Activated naive CD8-positive, alpha-beta T cell treated with anti-CD3 and anti-CD28 coated beads for 36 hours (primary cell): Measurements from ENCODE around the gene LTB4R. TPM values are rescaled to one million over a fixed set of nuclear protein-coding genes. Genes with fewer than 3 reads are reported as not detected.
"Not testable (repeated sequence)": the region's sequence is repeated elsewhere in the genome, so short reads cannot be mapped to it uniquely, and the experiment has no call there.

ENCODE experiments used
- DNase-seq: peaks from one replicate; pipeline ENCODE4 v3.0.0; 2021
- H3K27ac Mint-ChIP-seq: one replicate; pipeline ENCODE4 v1.8.0; 2022; ENCODE audit warnings: mild to moderate bottlenecking, moderate library complexity, mixed read lengths
- H3K27me3 Mint-ChIP-seq: one replicate; pipeline ENCODE4 v1.8.0; 2022; ENCODE audit warnings: mild to moderate bottlenecking, mixed read lengths
- H3K36me3 Mint-ChIP-seq: one replicate; pipeline ENCODE4 v1.8.0; 2021; ENCODE audit warnings: mild to moderate bottlenecking, mixed read lengths
- H3K4me1 Mint-ChIP-seq: one replicate; pipeline ENCODE4 v1.8.0; 2021; ENCODE audit warnings: mixed read lengths
- H3K4me3 Mint-ChIP-seq: one replicate; pipeline ENCODE4 v1.8.0; 2022; ENCODE audit warnings: mild to moderate bottlenecking, moderate library complexity, mixed read lengths
- H3K9me3 Mint-ChIP-seq: one replicate; pipeline ENCODE4 v1.8.0; 2022; ENCODE audit warnings: mixed read lengths
- total RNA-seq, 2 experiments: library from RNA; stranded (reverse); gene quantifications; one replicate each; pipeline ENCODE4 v1.2.3, GENCODE V29; 2021

Gene LTB4R
- total RNA-seq, 2 experiments from 2014 or later = 9.3 to 10.3 TPM

- H3K9me3 Mint-ChIP-seq = no peaks in the 10 kb centered on the region
- peaks cover 11% of the 10 kb centered on the region for H3K4me1 Mint-ChIP-seq
- H3K27ac Mint-ChIP-seq = no peak overlapping the region
- H3K4me3 Mint-ChIP-seq = no peak overlapping the region
- no peak for DNase-seq
- no peaks in the 10 kb centered on the region for H3K27me3 Mint-ChIP-seq
- no peaks in the 10 kb centered on the region for H3K36me3 Mint-ChIP-seq
Measured at GRCh38 chr14:24321212-24321975, 10.1 kb downstream of the LTB4R start.

- peaks cover 6% of the 10 kb centered on the region for H3K4me1 Mint-ChIP-seq
- DNase-seq = no peak
- no peaks in the 10 kb centered on the region for H3K9me3 Mint-ChIP-seq
- no peak overlapping the region for H3K4me3 Mint-ChIP-seq
- H3K27me3 Mint-ChIP-seq = no peaks in the 10 kb centered on the region
- no peaks in the 10 kb centered on the region for H3K36me3 Mint-ChIP-seq
- H3K27ac Mint-ChIP-seq = no peak overlapping the region
Measured at GRCh38 chr14:24322672-24323071, 11.4 kb downstream of the LTB4R start.

- Mint-ChIP-seq H3K4me3 (no peak overlapping the region), H3K9me3 (no peaks in the 10 kb centered on the region), H3K4me1 (peaks cover 5% of the 10 kb centered on the region), H3K27me3 (no peaks in the 10 kb centered on the region), H3K27ac (no peak overlapping the region), H3K36me3 (no peaks in the 10 kb centered on the region)
- DNase-seq = no peak
Measured at GRCh38 chr14:24323341-24323740, 12.0 kb downstream of the LTB4R start.

GRCh38 chr14:24324024-24324423, 12.7 kb downstream of the LTB4R start:
- peaks cover 5% of the 10 kb centered on the region for H3K4me1 Mint-ChIP-seq
- H3K27me3 Mint-ChIP-seq = no peaks in the 10 kb centered on the region
- no peak for DNase-seq
- H3K9me3 Mint-ChIP-seq = no peaks in the 10 kb centered on the region
- H3K4me3 Mint-ChIP-seq = no peak overlapping the region
- H3K27ac Mint-ChIP-seq = no peak overlapping the region
- no peaks in the 10 kb centered on the region for H3K36me3 Mint-ChIP-seq

DNA sequence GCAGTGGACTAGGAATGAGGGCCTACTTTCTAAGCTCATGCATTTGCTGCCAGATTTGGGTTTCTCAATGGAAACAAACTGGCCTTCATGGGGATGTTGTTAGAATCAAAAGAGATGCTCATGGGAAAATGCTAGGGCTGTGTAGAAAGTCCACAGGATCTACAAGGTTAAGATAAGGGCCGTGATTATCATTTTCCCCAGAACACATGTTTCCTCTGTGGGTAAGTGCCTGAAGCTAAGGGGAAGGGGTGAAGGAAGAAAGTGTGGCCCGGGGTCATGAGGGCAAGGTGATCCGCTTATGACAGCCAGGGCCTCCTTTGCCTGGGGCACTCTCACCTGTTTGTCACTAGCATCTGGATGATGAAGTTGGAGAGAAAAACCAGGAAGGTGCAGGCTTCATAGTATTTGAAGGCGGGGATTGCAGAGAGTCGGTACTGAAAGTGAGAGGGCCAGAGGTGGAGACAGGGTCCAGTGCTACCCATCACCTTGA, 13.8 kb downstream of the LTB4R start:
- peaks cover 8% of the 10 kb centered on the region for H3K4me1 Mint-ChIP-seq
- no peaks in the 10 kb centered on the region for H3K9me3 Mint-ChIP-seq
- H3K27me3 Mint-ChIP-seq = no peaks in the 10 kb centered on the region
- DNase-seq = no peak
- H3K36me3 Mint-ChIP-seq = no peaks in the 10 kb centered on the region
- no peak overlapping the region for H3K4me3 Mint-ChIP-seq
- no peak overlapping the region for H3K27ac Mint-ChIP-seq

- DNase-seq = no peak
- Mint-ChIP-seq H3K4me3 (no peak overlapping the region), H3K27ac (no peak overlapping the region), H3K27me3 (peaks cover 6% of the 10 kb centered on the region), H3K36me3 (no peaks in the 10 kb centered on the region), H3K9me3 (no peaks in the 10 kb centered on the region), H3K4me1 (peaks cover 8% of the 10 kb centered on the region)
Measured at GRCh38 chr14:24325963-24326362, 14.7 kb downstream of the LTB4R start.

DNA sequence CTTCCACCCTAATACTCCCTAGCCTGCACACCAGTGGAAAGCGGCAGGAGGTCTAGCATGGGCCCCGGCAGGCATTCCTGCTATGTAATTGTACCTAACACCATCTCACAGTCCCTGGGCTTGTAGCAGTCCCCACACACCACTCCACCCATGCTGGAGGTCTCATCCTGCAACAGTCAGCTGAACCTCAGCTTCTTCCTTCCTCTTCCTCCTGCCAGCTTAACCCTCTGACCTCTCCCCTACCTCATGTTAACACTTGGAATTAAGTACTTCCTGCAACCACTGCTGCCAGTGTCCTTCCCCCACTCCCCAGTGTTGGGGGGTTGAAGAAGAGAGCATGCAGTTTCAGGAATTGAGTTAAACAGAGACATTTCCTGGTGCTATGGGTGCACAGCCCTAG, 16.0 kb downstream of the LTB4R start:
- H3K27ac Mint-ChIP-seq = no peak overlapping the region
- no peaks in the 10 kb centered on the region for H3K36me3 Mint-ChIP-seq
- peaks cover 17% of the 10 kb centered on the region for H3K27me3 Mint-ChIP-seq
- no peaks in the 10 kb centered on the region for H3K9me3 Mint-ChIP-seq
- H3K4me3 Mint-ChIP-seq = no peak overlapping the region
- peaks cover 15% of the 10 kb centered on the region for H3K4me1 Mint-ChIP-seq
- DNase-seq = no peak

- peaks cover 19% of the 10 kb centered on the region for H3K4me1 Mint-ChIP-seq
Measured at GRCh38 chr14:24327914-24328313, 16.6 kb downstream of the LTB4R start.

DNA sequence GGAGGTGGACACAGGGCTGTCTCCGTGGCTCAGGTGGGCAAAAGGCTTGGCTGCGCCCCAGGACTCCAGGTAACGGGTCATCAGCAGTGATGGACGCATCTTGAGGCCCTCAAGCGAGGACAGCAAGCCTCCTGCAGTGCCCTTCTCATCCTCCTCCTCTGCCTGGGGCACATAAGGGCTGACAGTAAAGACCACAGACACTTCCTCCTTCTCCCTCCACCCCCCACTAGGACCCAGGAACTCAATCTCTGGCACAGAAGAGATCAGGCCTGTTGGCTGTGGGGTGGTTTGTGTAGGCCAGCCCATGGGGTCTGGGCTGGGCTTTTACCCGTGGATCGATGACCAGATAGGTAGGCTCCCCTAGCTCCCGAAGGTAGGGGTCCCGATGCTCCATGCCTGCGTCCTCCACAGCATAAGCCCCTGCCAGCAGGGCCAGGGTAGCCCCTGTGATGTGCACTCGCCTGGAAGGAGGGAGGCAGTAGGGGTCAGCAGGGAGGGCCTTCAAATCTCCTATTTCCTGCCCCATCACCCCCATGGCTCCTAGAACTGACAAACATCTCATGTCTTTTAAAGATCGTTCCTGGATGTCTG, 17.9 kb downstream of the LTB4R start:
- no peak for DNase-seq
- H3K4me3 Mint-ChIP-seq = no peak overlapping the region
- peaks cover 24% of the 10 kb centered on the region for H3K4me1 Mint-ChIP-seq
- H3K36me3 Mint-ChIP-seq = no peaks in the 10 kb centered on the region
- peaks cover 35% of the 10 kb centered on the region for H3K27me3 Mint-ChIP-seq
- no peaks in the 10 kb centered on the region for H3K9me3 Mint-ChIP-seq
- H3K27ac Mint-ChIP-seq = no peak overlapping the region

More at GRCh38 chr14:24327914-24328313, 16.6 kb downstream of the LTB4R start:
- not testable (repeated sequence) for H3K36me3 Mint-ChIP-seq, H3K27ac Mint-ChIP-seq, H3K9me3 Mint-ChIP-seq, DNase-seq, H3K4me3 Mint-ChIP-seq
- H3K27me3 Mint-ChIP-seq = peaks cover 23% of the 10 kb centered on the region

DNA sequence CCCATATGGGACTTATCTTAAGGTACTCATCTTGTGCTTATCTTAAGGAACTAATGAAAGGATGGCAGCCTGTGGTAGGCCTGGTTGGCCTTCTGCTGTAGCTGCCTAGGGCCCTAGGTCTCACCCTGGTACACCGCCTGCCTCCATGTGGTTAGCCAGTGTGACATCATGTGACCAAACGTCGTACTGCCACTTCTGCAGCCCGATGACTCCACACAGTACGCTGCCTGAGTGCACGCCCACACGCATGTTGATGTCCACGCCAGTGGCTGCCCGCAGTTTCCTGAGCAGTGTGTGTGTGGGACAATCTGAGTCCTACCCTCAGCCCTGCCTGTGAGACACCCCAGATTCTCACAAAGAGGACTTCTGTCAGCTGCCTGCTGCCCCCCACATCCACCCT, 18.4 kb downstream of the LTB4R start:
- H3K9me3 Mint-ChIP-seq = no peaks in the 10 kb centered on the region
- peak; percentile 35 for DNase-seq
- H3K36me3 Mint-ChIP-seq = no peaks in the 10 kb centered on the region
- H3K27me3 Mint-ChIP-seq = peaks cover 41% of the 10 kb centered on the region
- H3K27ac Mint-ChIP-seq = no peak overlapping the region
- H3K4me3 Mint-ChIP-seq = no peak overlapping the region
- peaks cover 26% of the 10 kb centered on the region for H3K4me1 Mint-ChIP-seq

GRCh38 chr14:24330973-24331674, 19.8 kb downstream of the LTB4R start:
- no peak overlapping the region for H3K27ac Mint-ChIP-seq
- DNase-seq = no peak
- peaks cover under 1% of the 10 kb centered on the region for H3K36me3 Mint-ChIP-seq
- peaks cover 28% of the 10 kb centered on the region for H3K4me1 Mint-ChIP-seq
- peaks cover 49% of the 10 kb centered on the region for H3K27me3 Mint-ChIP-seq
- no peaks in the 10 kb centered on the region for H3K9me3 Mint-ChIP-seq
- no peak overlapping the region for H3K4me3 Mint-ChIP-seq

DNA sequence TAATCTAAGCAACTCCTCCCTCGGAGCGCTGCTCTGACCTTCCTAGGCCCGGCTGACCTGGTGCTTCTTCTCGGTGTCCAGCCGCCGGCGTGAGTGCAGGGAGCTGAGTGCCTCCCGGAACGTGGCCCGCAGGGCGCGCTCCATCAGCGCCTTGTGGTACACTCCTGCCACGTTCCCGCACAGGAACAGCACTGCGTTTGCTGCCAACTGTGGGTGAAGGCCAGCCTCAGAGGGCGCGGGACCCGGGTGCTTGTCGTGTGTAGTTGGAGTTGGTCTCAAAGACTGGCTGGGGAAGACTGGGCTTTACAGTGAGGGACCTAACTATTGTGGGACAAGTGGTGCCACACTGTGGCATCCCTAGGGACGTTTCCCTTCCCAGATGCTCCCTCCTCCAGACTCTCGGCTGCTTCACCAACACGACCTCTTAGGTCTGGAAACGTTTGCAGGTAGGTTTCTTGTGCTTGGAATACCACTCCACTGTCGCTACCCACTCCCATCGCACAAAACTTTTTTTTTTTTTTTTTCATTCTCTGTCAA, 20.5 kb downstream of the LTB4R start:
- peak overlapping the region; percentile 64 for H3K27ac Mint-ChIP-seq
- peak overlapping the region; percentile 76 for H3K4me3 Mint-ChIP-seq
- H3K4me1 Mint-ChIP-seq = peaks cover 30% of the 10 kb centered on the region
- DNase-seq = no peak
- H3K9me3 Mint-ChIP-seq = no peaks in the 10 kb centered on the region
- peaks cover 2% of the 10 kb centered on the region for H3K36me3 Mint-ChIP-seq
- peaks cover 49% of the 10 kb centered on the region for H3K27me3 Mint-ChIP-seq

DNA sequence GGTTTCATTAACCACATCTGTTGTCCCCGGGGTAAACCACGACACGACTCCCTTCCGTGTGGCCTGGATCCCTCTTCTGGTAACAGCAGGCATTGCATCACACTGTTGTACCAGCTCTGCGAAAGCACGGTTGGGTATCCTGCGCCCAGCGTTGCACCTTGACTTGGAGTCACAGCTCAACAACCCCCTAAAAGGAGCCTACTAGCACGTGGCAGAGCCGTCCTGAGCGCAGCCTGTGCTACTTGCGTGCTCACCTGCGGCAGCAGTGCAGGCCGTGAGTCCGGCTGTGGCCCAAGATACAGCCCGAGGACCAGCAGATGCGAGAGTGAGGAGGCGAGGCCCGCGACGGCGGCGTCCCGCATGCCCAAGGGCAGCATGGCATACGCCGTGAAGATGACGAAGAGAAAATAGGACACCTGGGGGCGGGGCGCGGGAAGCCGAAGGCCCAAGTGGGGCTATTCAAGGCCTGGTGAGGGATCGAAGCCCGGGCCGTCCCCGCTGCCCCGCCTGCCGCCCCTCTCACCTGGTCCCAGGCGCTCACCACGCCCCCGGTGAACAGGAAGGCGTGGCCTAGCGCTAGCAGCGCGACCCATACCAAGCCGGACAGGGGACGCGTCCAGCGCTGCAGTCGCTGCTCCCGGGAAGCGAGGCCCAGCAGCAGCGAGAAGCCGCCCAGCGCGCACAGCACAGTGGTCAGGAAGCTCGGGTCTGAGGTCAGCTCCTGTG, 21.1 kb downstream of the LTB4R start:
- peak; percentile 82 for DNase-seq
- Mint-ChIP-seq H3K4me1 (peaks cover 28% of the 10 kb centered on the region), H3K9me3 (no peaks in the 10 kb centered on the region), H3K27ac (peak overlapping the region; percentile 64), H3K4me3 (peak overlapping the region; percentile 76), H3K27me3 (peaks cover 49% of the 10 kb centered on the region), H3K36me3 (peaks cover 3% of the 10 kb centered on the region)

DNA sequence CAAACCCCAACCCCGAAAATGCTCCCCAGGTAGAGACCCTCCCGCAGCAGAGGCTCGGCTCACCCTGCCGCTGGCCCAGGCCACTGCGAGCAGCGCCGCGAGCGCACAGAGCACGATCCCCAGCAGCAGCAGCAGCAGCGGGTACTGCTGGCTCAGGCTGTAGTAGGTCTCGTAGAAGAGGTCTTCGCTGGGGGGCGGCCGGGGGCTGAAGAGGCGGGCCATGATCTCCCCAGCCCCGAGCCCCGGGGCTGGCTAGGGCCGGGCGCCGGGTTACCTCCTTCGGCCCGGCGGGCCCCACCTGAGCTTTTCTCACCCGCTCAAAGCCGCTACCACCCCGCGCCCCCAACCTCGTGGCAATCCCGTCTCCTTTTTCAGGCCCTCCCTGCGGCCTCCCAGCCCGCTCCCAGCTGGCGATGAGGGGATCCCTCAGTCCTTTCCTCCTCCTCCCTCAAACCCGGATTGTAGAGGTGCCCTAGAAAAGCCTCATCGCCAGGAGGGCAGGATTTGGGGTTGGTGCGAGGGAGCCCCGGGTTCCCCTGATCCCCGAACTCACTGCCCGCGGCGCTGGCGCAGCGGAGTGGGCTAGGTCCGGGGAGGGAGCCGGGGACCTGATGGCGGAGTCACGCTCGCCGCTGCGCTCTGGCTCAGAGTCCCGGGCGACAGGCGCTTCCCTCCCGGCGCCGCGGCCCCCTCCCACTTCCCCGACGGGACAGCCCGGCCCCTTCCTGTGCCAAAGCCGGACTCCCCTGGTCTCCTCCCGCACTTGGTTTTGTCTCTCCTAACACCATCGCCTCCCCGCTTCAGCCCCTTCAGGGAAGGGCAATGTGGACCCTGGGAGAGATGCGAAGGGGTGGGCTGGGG, 23.4 kb downstream of the LTB4R start, which contains the start of gene ADCY4:
Gene ADCY4, minus strand, starts transcription at position 641 of the 861 bp plus-strand sequence. Its CDS starts 419 bp downstream, at position 222.
- peaks cover 4% of the 10 kb centered on the region for H3K36me3 Mint-ChIP-seq
- DNase-seq = no peak
- H3K4me1 Mint-ChIP-seq = peaks cover 34% of the 10 kb centered on the region
- no peak within 1 kb of the TSS for H3K27ac Mint-ChIP-seq
- H3K4me3 Mint-ChIP-seq = peak within 1 kb of the TSS; percentile 50
- no peaks in the 10 kb centered on the region for H3K9me3 Mint-ChIP-seq
- peaks cover 49% of the 10 kb centered on the region for H3K27me3 Mint-ChIP-seq
